PC-9 (cell line): Measurements from ENCODE around the gene AGBL5. TPM values are rescaled to one million over a fixed set of nuclear protein-coding genes. Genes with fewer than 3 reads are reported as not detected.

Experiments
- BruUV-seq: library from RNA; stranded (reverse); fragments of 400-500 nt; replicated peaks from 2 replicates; lab custom pipeline; 2021; lab: Mats Ljungman, UMichigan
- CTCF ChIA-PET: fragments of 300-600 bp; sonication (Branson Sonifier 250); formaldehyde crosslinking; loops from one replicate; lab custom pipeline; 2022; ENCODE audit warnings: antibody characterized with exemption; lab: Charles Lee
- POLR2A ChIA-PET: fragments of 300-600 bp; sonication (Branson Sonifier 250); formaldehyde crosslinking; loops from one replicate; lab custom pipeline; 2022; ENCODE audit warnings: antibody characterized with exemption; ENCODE audit not compliant: unreplicated experiment; lab: Charles Lee
- DNase-seq, 2 experiments: peaks; one replicate each; pipeline versions ENCODE4 v3.0.0 to v3.0.0-alpha.2; 2015 to 2022; ENCODE audit warnings: mixed read lengths in 1 of 2
- H2AFZ ChIP-seq: fragments of 200-600 bp; sonication (generic); 2 replicates; pipeline ENCODE4 v1.8.1; 2017; ENCODE audit warnings: antibody characterized with exemption
- H3F3A ChIP-seq: fragments of 200-600 bp; sonication (generic); 2 replicates; pipeline ENCODE4 v1.8.1; 2017; ENCODE audit warnings: antibody characterized with exemption, mild to moderate bottlenecking, low read depth; ENCODE audit not compliant: insufficient read depth
- H3K27ac ChIP-seq: fragments of 200-600 bp; sonication (generic); 2 replicates; pipeline ENCODE4 v1.6.1; 2016; ENCODE audit warnings: mixed run types
- H3K27me3 ChIP-seq: fragments of 200-600 bp; sonication (generic); 2 replicates; pipeline ENCODE4 v1.6.1; 2016; ENCODE audit warnings: low read depth, mixed run types; ENCODE audit not compliant: insufficient read depth
- H3K36me3 ChIP-seq: fragments of 200-600 bp; sonication (generic); 2 replicates; pipeline ENCODE4 v1.6.1; 2016; ENCODE audit warnings: low read depth, mixed run types
- H3K4me1 ChIP-seq: fragments of 200-600 bp; sonication (generic); replicated peaks from 2 replicates; pipeline ENCODE4 v1.6.1; 2016; ENCODE audit warnings: mixed run types; ENCODE audit not compliant: insufficient read depth
- H3K4me2 ChIP-seq: fragments of 200-600 bp; sonication (generic); 2 replicates; pipeline ENCODE4 v1.6.1; 2017; ENCODE audit warnings: mixed run types
- H3K4me3 ChIP-seq: fragments of 200-600 bp; sonication (generic); 2 replicates; pipeline ENCODE4 v1.6.1; 2016; ENCODE audit warnings: mixed run types
- H3K79me2 ChIP-seq: fragments of 200-600 bp; sonication (generic); 2 replicates; pipeline ENCODE4 v1.6.1; 2017; ENCODE audit warnings: low read depth, mixed run types
- H3K9me2 ChIP-seq: fragments of 200-600 bp; sonication (generic); 2 replicates; pipeline ENCODE4 v1.8.1; 2017; ENCODE audit warnings: mild to moderate bottlenecking; ENCODE audit not compliant: insufficient read depth
- H3K9me3 ChIP-seq: fragments of 200-600 bp; sonication (generic); 2 replicates; pipeline ENCODE4 v1.8.1; 2016; ENCODE audit warnings: low read depth; ENCODE audit not compliant: insufficient read depth
- H4K20me1 ChIP-seq: fragments of 200-600 bp; sonication (generic); 2 replicates; pipeline ENCODE4 v1.8.1; 2017; ENCODE audit not compliant: insufficient read depth
- CTCF ChIP-seq: fragments of 200-600 bp; sonication (generic); conservative IDR thresholded peaks from 2 replicates; pipeline ENCODE4 v1.6.1; 2017; ENCODE audit warnings: mixed run types, antibody characterized with exemption, mild to moderate bottlenecking, moderate library complexity
- EZH2 ChIP-seq: fragments of 200-600 bp; sonication (generic); IDR thresholded peaks from 2 replicates; pipeline ENCODE4 v1.8.0; 2017; ENCODE audit warnings: antibody characterized with exemption, low read depth
- intact Hi-C: fragments of 100-400 bp; cut with micrococcal nuclease; formaldehyde crosslinking; loops from one replicate; pipeline ENCODE4 v1.10.0; 2022; ENCODE audit not compliant: unreplicated experiment
- total RNA-seq: library from RNA; stranded (reverse); gene quantifications from 2 replicates; pipeline ENCODE4 v1.2.3, GENCODE V29; 2021

The AGBL5 gene
- total RNA-seq, 1 experiment from 2014 or later: 63.2 TPM

- Histone ChIP-seq H3K27ac (no peak overlapping the region), H3K79me2 (peaks cover 7% of the 10 kb centered on the region; the same call in 1 of the 2 replicates), H3K27me3 (no peaks in the 10 kb centered on the region), H3F3A (peaks cover 34% of the 10 kb centered on the region), H3K4me3 (no peak overlapping the region), H3K4me2 (no peak overlapping the region), H3K9me3 (no peaks in the 10 kb centered on the region), H4K20me1 (no peaks in the 10 kb centered on the region), H3K36me3 (0 out of 2 replicates have a peak, but pooled peaks cover 5% of the 10 kb centered on the region), H3K4me1 (peaks cover 35% of the 10 kb centered on the region), H3K9me2 (no peaks in the 10 kb centered on the region), H2AFZ (no peak overlapping the region)
- TF ChIP-seq CTCF (no peak), EZH2 (no peak)
- no peak for DNase-seq
- CTCF ChIA-PET: interaction anchor here (0.6 kb wide), 1 partner anchor 256 kb away, joined by 4 read pairs; no protein-coding TSS in a partner anchor
- POLR2A ChIA-PET: no interaction called here
- intact Hi-C loops: no loop called here
- BruUV-seq: no TSS peak
Measured at GRCh38 chr2:27023740-27024139, 27.7 kb upstream of the AGBL5 start.

GRCh38 chr2:27024188-27024587, 27.3 kb upstream of the AGBL5 start:
- Histone ChIP-seq H3K4me1 (peaks cover 35% of the 10 kb centered on the region), H3F3A (peaks cover 34% of the 10 kb centered on the region), H3K4me2 (no peak overlapping the region), H4K20me1 (no peaks in the 10 kb centered on the region), H3K4me3 (no peak overlapping the region), H3K27ac (no peak overlapping the region), H3K27me3 (no peaks in the 10 kb centered on the region), H3K36me3 (0 out of 2 replicates have a peak, but pooled peaks cover 5% of the 10 kb centered on the region), H2AFZ (no peak overlapping the region), H3K79me2 (peaks cover 7% of the 10 kb centered on the region; the same call in 1 of the 2 replicates), H3K9me2 (no peaks in the 10 kb centered on the region), H3K9me3 (no peaks in the 10 kb centered on the region)
- ChIA-PET CTCF (no interaction called here), POLR2A (no interaction called here)
- no TSS peak for BruUV-seq
- TF ChIP-seq EZH2: no peak
- TF ChIP-seq CTCF: no peak
- intact Hi-C loops: no loop called here
- DNase-seq: no peak

GRCh38 chr2:27024812-27025211, 26.7 kb upstream of the AGBL5 start:
- 0 out of 2 replicates have a peak, but pooled peaks cover 5% of the 10 kb centered on the region for H3K36me3 ChIP-seq

More at GRCh38 chr2:27024812-27025211, 26.7 kb upstream of the AGBL5 start:
- no peaks in the 10 kb centered on the region for H3K27me3 ChIP-seq
- peaks cover 2% of the 10 kb centered on the region; the same call in 1 of the 2 replicates for H3K79me2 ChIP-seq
- CTCF ChIA-PET: no interaction called here
- no peaks in the 10 kb centered on the region for H3K9me3 ChIP-seq
- intact Hi-C loops: no loop called here
- H3K4me1 ChIP-seq: peaks cover 30% of the 10 kb centered on the region
- no peaks in the 10 kb centered on the region for H3K9me2 ChIP-seq
- POLR2A ChIA-PET: no interaction called here
- TF ChIP-seq CTCF (no peak), EZH2 (no peak)
- H3F3A ChIP-seq: peaks cover 36% of the 10 kb centered on the region
- no peak overlapping the region for H3K27ac ChIP-seq
- H3K4me2 ChIP-seq: no peak overlapping the region
- no peak overlapping the region for H2AFZ ChIP-seq
- no TSS peak for BruUV-seq
- no peak for DNase-seq
- no peak overlapping the region for H3K4me3 ChIP-seq
- no peaks in the 10 kb centered on the region for H4K20me1 ChIP-seq
